Gastrocnemius medialis (tissue), 4 donors: ENCODE measurements around the gene PRICKLE3. TPM values are rescaled to one million over a fixed set of nuclear protein-coding genes. Genes with fewer than 3 reads are reported as not detected.
A peak's percentile ranks its signal among the peaks of the same experiment; 100 is the strongest.

Experiments
- ATAC-seq, 2 donors: fragments of 150-250 bp; one replicate each; pipeline ENCODE4 v1.9.1; 2016
- DNase-seq, 2 donors: peaks; one replicate each; pipeline ENCODE4 v3.0.0-alpha.2; 2019
- H3K27ac ChIP-seq, 4 donors: fragments of 200-600 bp; sonication (generic); 1 replicate in 1 of 4; 2 replicates in 3 of 4; pipeline ENCODE4 v1.5.1; 2016 to 2018; ENCODE audit warnings: mild to moderate bottlenecking in 2 of 4, moderate library complexity in 1 of 4
- H3K27me3 ChIP-seq, 3 donors: fragments of 200-600 bp; sonication (generic) in 2 of 3; 1 replicate in 1 of 3; 2 replicates in 2 of 3; pipeline versions ENCODE4 v1.5.1 to v1.6.0; 2016 to 2019; ENCODE audit warnings: mild to moderate bottlenecking in 1 of 3, moderate library complexity in 1 of 3
- H3K36me3 ChIP-seq, 2 donors: fragments of 200-600 bp; sonication (generic) in 1 of 2; one replicate each; pipeline ENCODE4 v1.5.1; 2017 to 2018
- H3K4me1 ChIP-seq, 2 donors: fragments of 200-600 bp; sonication (generic) in 1 of 2; one replicate each; pipeline ENCODE4 v1.5.1; 2016 to 2017; ENCODE audit warnings: mild to moderate bottlenecking in 2 of 2
- H3K4me3 ChIP-seq, 4 donors: fragments of 200-600 bp; sonication (generic) in 3 of 4; 1 replicate in 1 of 4; 2 replicates in 3 of 4; pipeline ENCODE4 v1.5.1; 2016 to 2019; ENCODE audit warnings: mild to moderate bottlenecking in 2 of 4
- H3K9me3 ChIP-seq, 3 donors: fragments of 200-600 bp; sonication (generic) in 2 of 3; 1 replicate in 1 of 3; 2 replicates in 2 of 3; pipeline ENCODE4 v1.5.1; 2016 to 2019
- CTCF ChIP-seq, 5 experiments: fragments of 450-650 bp in 3 of 5; fragments of 200-600 bp in 2 of 5; sonication (generic) in 2 of 5; IDR thresholded peaks in 4 of 5; conservative IDR thresholded peaks in 1 of 5; 1 replicate in 4 of 5; 2 replicates in 1 of 5; pipeline ENCODE4 v1.5.1; 2016 to 2019; ENCODE audit warnings: antibody characterized with exemption in 5 of 5, mild to moderate bottlenecking in 3 of 5, moderate library complexity in 3 of 5
- POLR2A ChIP-seq, 2 donors: fragments of 450-650 bp; IDR thresholded peaks; one replicate each; pipeline ENCODE4 v1.6.1; 2017; ENCODE audit warnings: antibody characterized with exemption in 2 of 2, mild to moderate bottlenecking in 2 of 2, moderate library complexity in 2 of 2
- in situ Hi-C, 4 donors: fragments of 200-750 bp; cut with MboI; loops; one replicate each; pipeline versions ENCODE4 v1.15.0 to v1.8.0; 2017; ENCODE audit warnings: low sequenced_read_pairs in 4 of 4
- intact Hi-C: fragments of 100-400 bp; cut with DNase I; formaldehyde crosslinking; loops from one replicate; pipeline ENCODE4 v1.15.1; 2023; ENCODE audit warnings: low total_unique reads
- total RNA-seq, 4 donors: library from RNA; depleted of rRNA; stranded (reverse); fragments of >200 nt; gene quantifications; one replicate each; pipeline versions ENCODE4 v1.1.0 to v1.2.3, GENCODE V29; 2016

The PRICKLE3 gene
- total RNA-seq, 4 donors from 2014 or later = 9.1 to 33.1 (median 21.3) TPM

GRCh38 chrX:49232525-49232924 is 46.4 kb upstream of the PRICKLE3 start:
- H3K9me3 ChIP-seq = no peaks in the 10 kb centered on the region
- in situ Hi-C loops = no loop called here
- H3K27ac ChIP-seq = no peak overlapping the region
- ATAC-seq (no peak), DNase-seq (no peak)
- peaks cover 0 to 3% (median 0%) of the 10 kb centered on the region in 3 donors for H3K27me3 ChIP-seq
- H3K4me1 ChIP-seq = peaks cover 0 to 5% of the 10 kb centered on the region in 2 donors
- intact Hi-C loops = no loop called here
- H3K4me3 ChIP-seq = no peak overlapping the region
- no peaks in the 10 kb centered on the region for H3K36me3 ChIP-seq
- TF ChIP-seq CTCF (IDR thresholded peaks at IDR 0.05 in 4 of 5, conservative IDR thresholded peaks at IDR 0.05 in 1 of 5) (no peak), POLR2A (IDR thresholded peaks at IDR 0.05) (no peak)

DNA sequence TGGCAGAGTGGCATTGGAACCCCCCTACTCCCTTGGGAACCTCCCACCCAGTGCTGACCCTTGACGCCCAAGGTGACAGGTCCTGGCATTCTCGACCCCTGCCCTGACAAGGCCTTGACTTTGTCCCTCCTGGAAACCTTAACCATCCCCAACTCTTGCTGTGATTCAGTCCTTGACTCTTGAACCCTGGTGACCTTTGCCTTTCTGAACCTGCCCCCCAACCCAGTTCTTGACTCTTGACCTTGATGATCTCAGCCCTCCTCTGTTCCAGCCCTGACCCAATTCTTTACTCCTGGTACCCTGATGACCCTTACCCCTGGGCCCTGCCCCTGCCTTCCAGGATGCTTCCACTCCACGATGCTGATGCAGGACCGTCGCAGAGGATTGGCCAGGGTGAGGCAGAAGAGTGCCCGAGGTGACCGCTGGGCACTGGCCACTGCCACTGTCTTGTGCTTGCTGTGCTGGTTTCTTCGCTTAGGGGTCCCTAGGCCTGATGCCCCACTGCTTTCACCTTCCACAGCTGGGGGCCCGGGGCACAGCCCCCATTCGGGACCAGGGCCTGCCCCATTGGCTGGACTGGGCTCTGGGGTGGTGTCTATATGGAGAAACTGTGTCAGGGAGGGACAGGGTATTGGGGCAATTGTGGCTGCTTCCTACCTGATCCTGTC is 45.3 kb upstream of the PRICKLE3 start:
- Histone ChIP-seq H3K4me3 (no peak overlapping the region), H3K9me3 (no peaks in the 10 kb centered on the region), H3K27ac (no peak overlapping the region), H3K27me3 (peaks cover 0 to 3% (median 0%) of the 10 kb centered on the region in 3 donors), H3K4me1 (peaks cover 0 to 5% of the 10 kb centered on the region in 2 donors), H3K36me3 (no peaks in the 10 kb centered on the region)
- intact Hi-C loops = no loop called here
- in situ Hi-C loops = no loop called here
- TF ChIP-seq CTCF (IDR thresholded peaks at IDR 0.05 in 4 of 5, conservative IDR thresholded peaks at IDR 0.05 in 1 of 5) = no peak
- no peak for TF ChIP-seq POLR2A (IDR thresholded peaks at IDR 0.05)
- ATAC-seq (no peak), DNase-seq (no peak)

DNA sequence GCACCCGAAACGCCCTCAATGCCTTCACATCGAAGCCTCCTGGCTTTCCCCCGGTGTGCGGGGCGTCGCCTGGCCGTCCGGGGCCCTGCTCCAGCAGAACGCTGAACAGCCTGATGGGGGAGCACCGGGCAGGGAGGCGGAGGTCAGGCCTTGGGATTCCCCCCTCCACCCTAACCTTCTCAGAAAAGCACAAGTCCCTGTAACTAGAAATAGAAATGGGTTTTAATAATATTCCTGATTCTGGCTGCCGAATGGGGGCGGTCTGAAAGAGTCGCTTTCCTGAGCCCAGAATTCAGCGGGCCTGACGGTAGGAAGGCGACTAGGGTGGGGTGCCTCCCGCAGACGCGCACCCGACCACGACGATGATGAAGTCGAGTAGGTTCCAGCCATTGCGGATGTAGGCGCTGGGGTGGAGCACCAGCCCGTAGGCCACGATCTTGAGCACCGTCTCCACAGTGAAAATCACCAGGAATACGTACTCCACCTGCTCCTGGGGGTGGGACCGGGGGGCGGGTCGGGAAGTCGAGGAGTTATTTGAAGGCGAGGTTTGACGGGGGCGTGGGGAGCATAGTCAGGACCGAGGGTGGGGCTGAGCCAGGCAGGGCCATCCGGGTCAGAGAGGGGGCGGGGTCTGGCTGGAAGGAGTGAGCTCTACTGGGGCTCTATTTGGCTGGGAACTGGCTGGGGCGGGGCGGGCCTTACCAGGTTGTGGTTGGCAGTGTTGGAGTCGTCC is 44.5 kb upstream of the PRICKLE3 start:
- H3K27me3 ChIP-seq = peaks cover 0 to 3% (median 0%) of the 10 kb centered on the region in 3 donors
- DNase-seq = peak; percentile 16 to 22
- H3K27ac ChIP-seq = no peak overlapping the region
- H3K4me3 ChIP-seq = peak overlapping the region in 3 of 4 donors; percentile 33 to 40 (median 39)
- H3K4me1 ChIP-seq = no peaks in the 10 kb centered on the region
- ATAC-seq = no peak
- in situ Hi-C loops = no loop called here
- no peak for TF ChIP-seq POLR2A (IDR thresholded peaks at IDR 0.05)
- no peak for TF ChIP-seq CTCF (IDR thresholded peaks at IDR 0.05 in 4 of 5, conservative IDR thresholded peaks at IDR 0.05 in 1 of 5)
- no peaks in the 10 kb centered on the region for H3K9me3 ChIP-seq
- H3K36me3 ChIP-seq = no peaks in the 10 kb centered on the region
- intact Hi-C loops = no loop called here

DNA sequence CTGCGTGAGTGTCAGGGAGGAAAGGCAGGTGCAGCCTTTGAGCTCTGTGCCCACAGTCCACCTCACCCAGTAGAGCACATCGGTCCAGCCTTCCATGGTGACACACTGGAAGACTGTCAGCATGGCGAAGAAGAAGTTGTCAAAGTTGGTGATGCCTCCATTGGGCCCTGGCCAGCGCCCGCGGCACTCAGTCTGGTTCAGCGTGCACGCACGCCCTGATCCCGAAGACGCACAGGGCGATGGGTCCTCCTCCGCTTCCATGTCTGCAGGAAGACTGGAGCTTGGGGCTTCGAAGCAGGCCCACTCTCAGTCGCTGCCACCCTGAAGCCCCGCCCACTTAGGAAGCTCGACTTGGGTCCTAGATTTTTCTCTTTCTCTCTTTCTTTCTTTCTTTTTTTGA is 42.0 kb upstream of the PRICKLE3 start:
- in situ Hi-C loops = no loop called here
- no peak overlapping the region for H3K27ac ChIP-seq
- H3K4me1 ChIP-seq = no peaks in the 10 kb centered on the region
- no peak for TF ChIP-seq POLR2A (IDR thresholded peaks at IDR 0.05)
- TF ChIP-seq CTCF (IDR thresholded peaks at IDR 0.05 in 4 of 5, conservative IDR thresholded peaks at IDR 0.05 in 1 of 5) = no peak
- intact Hi-C loops = no loop called here
- no peak for DNase-seq
- no peak for ATAC-seq
- no peaks in the 10 kb centered on the region for H3K36me3 ChIP-seq
- H3K4me3 ChIP-seq = no peak overlapping the region
- peaks cover 0 to 3% (median 0%) of the 10 kb centered on the region in 3 donors for H3K27me3 ChIP-seq
- H3K9me3 ChIP-seq = no peaks in the 10 kb centered on the region
